Progenitor cell of endocrine pancreas (in vitro differentiated cells): ENCODE data around the gene PTGER3. TPM values are rescaled to one million over a fixed set of nuclear protein-coding genes. Genes with fewer than 3 reads are reported as not detected.

Source experiments
- DNase-seq: peaks from one replicate; pipeline ENCODE4 v3.0.0; 2021; ENCODE audit warnings: low spot score; ENCODE audit not compliant: unreplicated experiment
- H3K27ac Mint-ChIP-seq: 2 replicates; pipeline ENCODE4 v1.8.0; 2021; ENCODE audit warnings: mild to moderate bottlenecking, moderate library complexity, mixed read lengths
- H3K27me3 Mint-ChIP-seq: 2 replicates; pipeline ENCODE4 v1.8.0; 2021; ENCODE audit warnings: mixed read lengths
- H3K36me3 Mint-ChIP-seq: 2 replicates; pipeline ENCODE4 v1.8.0; 2022; ENCODE audit warnings: mixed read lengths; ENCODE audit not compliant: insufficient read depth
- H3K4me1 Mint-ChIP-seq: 2 replicates; pipeline ENCODE4 v1.8.0; 2021; ENCODE audit warnings: low read depth, mixed read lengths
- H3K4me3 Mint-ChIP-seq: 2 replicates; pipeline ENCODE4 v1.8.0; 2021; ENCODE audit warnings: low read depth, mild to moderate bottlenecking, moderate library complexity, mixed read lengths
- H3K9me3 Mint-ChIP-seq: 2 replicates; pipeline ENCODE4 v1.8.0; 2021; ENCODE audit warnings: low read depth, mixed read lengths
- total RNA-seq: library from RNA; stranded (reverse); gene quantifications from 2 replicates; pipeline ENCODE4 v1.2.1, GENCODE V29; 2021
- TF ChIP-seq, protein P1 (sequence below): fragments of 200-600 bp; sonication (generic); IDR thresholded peaks from one replicate; pipeline ENCODE4 v1.5.0; 2021; ENCODE audit warnings: antibody characterized with exemption, mild to moderate bottlenecking; ENCODE audit not compliant: unreplicated experiment

Gene PTGER3
- total RNA-seq, 1 donor from 2014 or later, result 3.1 TPM

GRCh38 chr1:71080739-71081696, 33.4 kb upstream of the PTGER3 start, which contains the start of gene ZRANB2:
ZRANB2 (minus strand) TSS chr1:71081035; CDS start chr1:71080995, 40 bp downstream.
- peaks cover 26% of the 10 kb centered on the region for H3K27me3 Mint-ChIP-seq
- peaks cover 10% of the 10 kb centered on the region for H3K4me1 Mint-ChIP-seq
- H3K27ac Mint-ChIP-seq, result peak within 1 kb of the TSS; percentile 100
- H3K9me3 Mint-ChIP-seq, result peaks cover 6% of the 10 kb centered on the region
- peaks cover 6% of the 10 kb centered on the region for H3K36me3 Mint-ChIP-seq
- peak within 1 kb of the TSS; percentile 95 for H3K4me3 Mint-ChIP-seq
- TF ChIP-seq, protein P1, sequence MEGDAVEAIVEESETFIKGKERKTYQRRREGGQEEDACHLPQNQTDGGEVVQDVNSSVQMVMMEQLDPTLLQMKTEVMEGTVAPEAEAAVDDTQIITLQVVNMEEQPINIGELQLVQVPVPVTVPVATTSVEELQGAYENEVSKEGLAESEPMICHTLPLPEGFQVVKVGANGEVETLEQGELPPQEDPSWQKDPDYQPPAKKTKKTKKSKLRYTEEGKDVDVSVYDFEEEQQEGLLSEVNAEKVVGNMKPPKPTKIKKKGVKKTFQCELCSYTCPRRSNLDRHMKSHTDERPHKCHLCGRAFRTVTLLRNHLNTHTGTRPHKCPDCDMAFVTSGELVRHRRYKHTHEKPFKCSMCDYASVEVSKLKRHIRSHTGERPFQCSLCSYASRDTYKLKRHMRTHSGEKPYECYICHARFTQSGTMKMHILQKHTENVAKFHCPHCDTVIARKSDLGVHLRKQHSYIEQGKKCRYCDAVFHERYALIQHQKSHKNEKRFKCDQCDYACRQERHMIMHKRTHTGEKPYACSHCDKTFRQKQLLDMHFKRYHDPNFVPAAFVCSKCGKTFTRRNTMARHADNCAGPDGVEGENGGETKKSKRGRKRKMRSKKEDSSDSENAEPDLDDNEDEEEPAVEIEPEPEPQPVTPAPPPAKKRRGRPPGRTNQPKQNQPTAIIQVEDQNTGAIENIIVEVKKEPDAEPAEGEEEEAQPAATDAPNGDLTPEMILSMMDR, result peak; percentile 66
- peak; percentile 74 for DNase-seq

DNA sequence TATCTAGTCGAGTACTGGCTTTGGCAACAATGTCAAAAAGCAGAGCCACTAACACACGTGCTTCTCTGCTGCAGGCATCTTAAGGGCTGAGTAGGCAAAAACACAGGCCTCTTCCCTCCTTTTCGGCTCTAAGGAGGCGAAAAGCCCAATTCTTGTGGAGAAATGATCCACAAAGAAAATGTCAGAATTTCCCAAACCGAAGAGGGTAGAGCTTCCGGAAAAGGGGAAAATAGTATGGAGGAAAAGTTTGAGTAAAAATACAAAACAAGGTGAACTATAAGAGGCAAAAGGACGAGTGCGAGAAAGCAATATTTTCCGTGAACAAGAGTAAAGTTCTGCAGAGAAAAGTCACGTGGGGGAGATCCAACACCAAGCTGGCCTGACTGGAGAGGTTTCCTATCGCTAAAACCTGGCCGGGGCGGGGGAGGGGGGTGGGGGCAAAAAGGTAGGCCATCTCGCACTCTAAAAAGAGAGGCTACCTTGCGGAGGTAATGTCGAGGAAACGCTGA, 32.7 kb upstream of the PTGER3 start:
- Mint-ChIP-seq H3K36me3 (peaks cover 9% of the 10 kb centered on the region), H3K4me3 (peak overlapping the region; percentile 95), H3K27me3 (peaks cover 22% of the 10 kb centered on the region), H3K27ac (peak overlapping the region; percentile 100), H3K9me3 (peaks cover 6% of the 10 kb centered on the region), H3K4me1 (peaks cover 10% of the 10 kb centered on the region)
- no peak for DNase-seq
- TF ChIP-seq, protein P1, result no peak

DNA sequence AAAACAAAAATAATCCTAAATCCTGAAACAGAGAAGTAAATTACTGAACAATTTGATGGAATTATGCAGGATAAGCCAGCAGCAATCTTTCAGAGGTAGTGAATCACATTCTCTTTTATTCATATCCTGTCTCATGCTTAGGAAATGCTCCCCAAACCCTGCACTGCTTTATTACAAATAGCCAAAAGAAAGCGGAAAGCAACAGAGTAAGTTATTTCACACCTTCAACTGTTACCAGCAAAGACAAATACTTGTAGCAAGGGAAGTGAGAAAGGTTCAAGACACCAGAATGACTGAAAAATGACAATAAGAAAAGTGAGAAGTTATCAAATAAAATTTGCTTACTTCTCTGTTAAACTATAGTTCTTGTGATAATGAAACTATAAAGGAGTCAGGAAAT, 27.1 kb upstream of the PTGER3 start:
- Mint-ChIP-seq H3K4me1 (peaks cover 7% of the 10 kb centered on the region), H3K4me3 (no peak overlapping the region), H3K27ac (no peak overlapping the region), H3K36me3 (peaks cover 29% of the 10 kb centered on the region), H3K9me3 (no peaks in the 10 kb centered on the region), H3K27me3 (no peaks in the 10 kb centered on the region)
- no peak for DNase-seq
- TF ChIP-seq, protein P1, result no peak

DNA sequence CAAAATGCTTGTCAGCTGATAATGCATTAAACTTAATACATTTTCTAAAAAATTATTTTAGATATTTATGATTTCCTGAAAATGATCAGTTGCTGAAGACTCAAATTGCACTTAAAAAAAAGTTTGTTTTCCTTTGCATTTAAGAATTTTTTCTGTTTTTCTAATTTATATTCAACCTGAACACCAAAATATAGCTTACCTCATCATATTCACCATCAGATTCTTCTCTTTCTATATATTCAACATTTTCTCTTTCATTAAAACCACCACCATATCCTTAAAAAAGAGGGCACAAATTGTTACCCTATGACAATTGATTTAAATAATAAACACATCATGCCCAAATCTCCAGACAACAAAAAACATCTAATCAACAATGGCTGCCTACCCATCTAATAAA, 24.7 kb upstream of the PTGER3 start:
- Mint-ChIP-seq H3K9me3 (no peaks in the 10 kb centered on the region), H3K27me3 (no peaks in the 10 kb centered on the region), H3K4me1 (no peaks in the 10 kb centered on the region), H3K27ac (no peak overlapping the region), H3K36me3 (peaks cover 37% of the 10 kb centered on the region), H3K4me3 (no peak overlapping the region)
- TF ChIP-seq, protein P1, result no peak
- DNase-seq, result no peak

- TF ChIP-seq, protein P1, result no peak
- Mint-ChIP-seq H3K4me3 (no peak overlapping the region), H3K9me3 (no peaks in the 10 kb centered on the region), H3K36me3 (peaks cover 37% of the 10 kb centered on the region), H3K4me1 (no peaks in the 10 kb centered on the region), H3K27me3 (no peaks in the 10 kb centered on the region), H3K27ac (no peak overlapping the region)
- no peak for DNase-seq
Observed at GRCh38 chr1:71071720-71072119, 24.1 kb upstream of the PTGER3 start.
